HL-60 (cell line): ENCODE data around the gene MZT1.

ENCODE experiments used
- DNase-seq, 2 experiments: peaks; one replicate each; pipeline ENCODE4 v3.0.0-alpha.2; 2010 to 2020; ENCODE audit warnings: low read depth in 1 of 2, low spot score in 1 of 2
- H3K27ac ChIP-seq: fragments of 250-450 bp; sonication (Bioruptor Pico); replicated peaks from 2 replicates; pipeline ENCODE4 v1.5.1; 2020; ENCODE audit warnings: mild to moderate bottlenecking, moderate library complexity
- H3K27me3 ChIP-seq: fragments of 250-450 bp; sonication (Bioruptor Pico); 2 replicates; pipeline ENCODE4 v1.5.1; 2021; ENCODE audit warnings: mild to moderate bottlenecking, moderate library complexity; ENCODE audit not compliant: insufficient read depth, poor library complexity, severe bottlenecking
- H3K4me3 ChIP-seq: replicated peaks from 2 replicates; pipeline ENCODE4 v1.5.1; 2011; ENCODE audit warnings: mild to moderate bottlenecking, control low read depth, low read length; ENCODE audit not compliant: insufficient read depth
- CTCF ChIP-seq: IDR thresholded peaks from one replicate; pipeline ENCODE4 v1.5.1; 2011; ENCODE audit warnings: low read length, control low read depth, inconsistent platforms; ENCODE audit not compliant: insufficient read depth
- GABPA ChIP-seq: IDR thresholded peaks from 2 replicates; pipeline ENCODE4 v1.6.1; 2012; ENCODE audit warnings: low read depth
- POLR2AphosphoS5 ChIP-seq: IDR thresholded peaks from 2 replicates; pipeline ENCODE4 v1.6.1; 2012; ENCODE audit warnings: low read depth
- REST ChIP-seq: IDR thresholded peaks from 2 replicates; pipeline ENCODE4 v1.6.1; 2012; ENCODE audit warnings: low read depth; ENCODE audit not compliant: insufficient replicate concordance
- SPI1 ChIP-seq: IDR thresholded peaks from 2 replicates; pipeline ENCODE4 v1.6.1; 2012; ENCODE audit warnings: low read depth, mild to moderate bottlenecking, borderline replicate concordance
- long read RNA-seq: library from polyadenylated mRNA; unstranded; transcript quantifications from one replicate; pipeline ENCODE4 v2.0.0, GENCODE V29; 2020

MZT1 gene, protein sequence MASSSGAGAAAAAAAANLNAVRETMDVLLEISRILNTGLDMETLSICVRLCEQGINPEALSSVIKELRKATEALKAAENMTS
- long read RNA-seq, transcript MZT1-201 (3 exons, 2,299 nt): major isoform, 1,126 of 1,153 reads
- long read RNA-seq, partial matches to known transcripts: 3 of 1,153 reads
- long read RNA-seq, other reads (novel, unspliced or antisense): 24 of 1,153 reads

GRCh38 chr13:72727417-72728289 lies at the start of gene MZT1, which contains the start of gene BORA:
Gene MZT1, minus strand, starts transcription at chr13:72727629. Its CDS starts 27 bp downstream, at chr13:72727602.
Gene BORA, plus strand, starts transcription at chr13:72727923. Its CDS starts 1,018 bp downstream, at chr13:72728941.
- no peak; the same call in 1 of the 2 replicates for TF ChIP-seq GABPA
- TF ChIP-seq POLR2AphosphoS5: peak; percentile 48
- TF ChIP-seq SPI1: peak; percentile 58; the same call in 1 of the 2 replicates
- TF ChIP-seq CTCF: no peak
- no peak for TF ChIP-seq REST
- Histone ChIP-seq H3K4me3 (peak within 1 kb of the TSS; percentile 95), H3K27me3 (no peaks in the 10 kb centered on the region), H3K27ac (peak within 1 kb of the TSS; percentile 88)
- DNase-seq: peak; percentile 86 to 99

DNA sequence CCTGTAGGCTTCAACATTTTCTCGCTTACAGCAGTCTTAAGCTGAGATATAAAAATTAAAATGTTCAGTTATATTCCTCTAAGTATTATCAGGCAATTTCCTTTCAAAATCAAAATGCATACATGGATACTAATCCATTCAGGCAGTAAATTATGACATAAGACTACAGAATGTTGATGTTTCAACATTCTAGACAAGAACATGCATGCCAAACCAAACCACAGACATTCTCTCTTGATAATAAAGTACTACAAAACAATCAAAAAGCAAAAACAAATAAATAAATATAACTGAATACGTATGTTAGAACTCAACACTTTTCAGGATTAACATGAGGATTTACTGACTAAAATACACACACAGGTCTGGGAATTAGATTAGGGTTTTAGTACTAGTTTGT lies 46.6 kb upstream of the MZT1 start:
- Histone ChIP-seq H3K27me3 (no peaks in the 10 kb centered on the region), H3K27ac (no peak overlapping the region), H3K4me3 (no peak overlapping the region)
- DNase-seq: no peak
- TF ChIP-seq CTCF (no peak), GABPA (no peak), POLR2AphosphoS5 (no peak), REST (no peak), SPI1 (no peak)

GRCh38 chr13:72763411-72763810 lies 36.0 kb upstream of the MZT1 start:
- Histone ChIP-seq H3K27ac (no peak overlapping the region), H3K27me3 (no peaks in the 10 kb centered on the region), H3K4me3 (no peak overlapping the region)
- TF ChIP-seq SPI1 (no peak), POLR2AphosphoS5 (no peak), CTCF (no peak), REST (no peak), GABPA (no peak)
- no peak for DNase-seq
